NCI-H1105 treated with DMSO at 0.1 percent for 48 hours (cell line): Measurements from ENCODE around the gene ABI1.
A peak's percentile ranks its signal among the peaks of the same experiment; 100 is the strongest.

Experiments
- DNase-seq: peaks from one replicate; lab custom pipeline; 2025; lab: John Stamatoyannopoulos, UW

Gene ABI1

DNA sequence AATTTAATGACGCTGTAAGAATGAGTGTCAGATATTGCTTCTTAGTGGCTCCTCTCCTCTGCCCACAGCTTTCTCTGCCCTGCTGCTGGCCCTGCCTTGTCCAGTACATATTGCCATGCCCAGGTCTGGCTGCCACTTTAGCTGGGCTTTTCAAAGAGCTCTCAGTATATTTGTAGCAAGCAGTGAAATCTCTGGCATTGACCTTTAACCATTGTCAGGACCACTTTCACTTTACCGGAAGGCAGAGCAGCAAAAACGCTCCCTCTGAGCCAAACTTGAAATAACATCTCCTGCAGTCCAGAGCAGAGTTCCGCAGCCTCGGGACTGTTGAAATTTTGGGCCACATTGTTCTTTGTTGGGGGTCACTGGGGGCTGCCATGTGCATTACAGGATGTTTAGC, 149.4 kb downstream of the ABI1 start:
- DNase-seq = no peak

DNA sequence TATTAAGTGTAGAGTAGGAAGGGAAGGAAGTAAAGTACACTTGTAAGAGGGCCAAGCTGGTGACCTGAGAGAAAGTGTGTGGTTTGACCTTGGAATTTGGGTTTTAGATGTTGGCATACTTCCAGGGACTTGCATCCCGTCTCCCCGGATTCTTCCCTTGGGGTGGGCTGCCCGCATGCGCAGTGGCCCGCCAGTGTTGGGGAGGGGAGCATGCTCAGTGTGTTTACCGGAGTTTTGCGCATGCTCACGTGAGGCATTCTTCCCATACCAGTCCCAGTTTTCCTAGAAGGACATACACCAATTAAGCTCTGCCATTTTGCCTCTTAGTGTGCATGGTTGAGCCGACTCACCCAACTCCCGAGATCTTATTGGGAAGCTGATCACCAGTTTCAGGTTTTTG, 153.8 kb downstream of the ABI1 start:
- DNase-seq = no peak

DNA sequence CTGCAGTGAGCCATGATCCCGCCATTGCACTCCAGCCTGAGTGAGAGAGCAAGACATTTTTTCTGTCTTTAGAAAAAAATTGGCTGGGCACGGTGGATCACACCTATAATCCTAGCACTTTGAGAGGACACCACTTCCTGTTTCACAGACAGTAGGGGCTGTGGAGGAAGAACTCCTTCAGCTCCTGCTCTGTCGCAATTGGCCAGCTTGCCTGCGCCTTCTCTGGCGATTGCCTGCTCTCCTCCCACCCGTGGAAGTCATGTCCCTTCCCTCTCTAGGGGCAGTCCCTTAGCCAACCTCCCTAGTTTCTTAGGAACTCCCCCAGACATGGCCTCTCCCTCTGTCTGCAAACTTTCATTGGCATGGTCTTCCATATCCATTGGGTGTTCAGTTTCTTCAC, 154.6 kb downstream of the ABI1 start:
- DNase-seq = no peak

DNA sequence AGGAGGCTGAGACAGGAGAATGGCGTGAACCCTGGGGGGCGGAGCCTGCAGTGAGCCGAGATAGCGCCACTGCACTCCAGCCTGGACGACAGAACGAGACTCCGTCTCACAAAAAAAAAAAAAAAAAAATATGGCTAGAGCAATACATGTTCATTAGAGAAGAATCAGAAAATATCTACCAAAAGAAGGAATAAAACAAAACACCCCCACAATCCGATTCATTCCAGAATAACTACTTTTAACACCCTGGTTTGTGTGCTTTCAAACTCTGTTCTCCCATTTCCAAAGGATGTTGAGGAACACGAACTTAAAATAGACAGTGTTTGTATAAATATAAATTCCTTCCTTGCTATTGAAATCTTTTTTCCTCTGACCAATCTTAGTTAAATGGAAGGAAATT, 156.8 kb downstream of the ABI1 start:
- DNase-seq = no peak

DNA sequence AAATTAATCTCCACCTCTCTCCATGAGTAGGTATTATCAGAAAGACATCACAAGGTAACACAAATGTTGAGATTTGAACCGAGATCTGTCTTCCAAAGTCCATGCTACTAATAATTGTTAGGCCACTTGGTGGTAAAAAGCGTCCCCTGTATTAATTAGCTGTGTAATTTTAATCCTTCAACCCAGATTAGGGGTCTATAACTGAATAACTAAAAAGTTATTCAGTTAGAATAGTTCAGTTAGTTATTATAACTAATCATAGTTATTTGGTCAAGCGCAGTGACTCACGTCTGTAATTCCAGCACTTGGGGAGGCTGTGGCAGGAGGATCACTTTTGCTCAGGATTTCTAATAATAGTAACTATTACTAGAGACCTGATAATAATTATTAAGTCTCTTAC, 157.7 kb downstream of the ABI1 start:
- DNase-seq = no peak

DNA sequence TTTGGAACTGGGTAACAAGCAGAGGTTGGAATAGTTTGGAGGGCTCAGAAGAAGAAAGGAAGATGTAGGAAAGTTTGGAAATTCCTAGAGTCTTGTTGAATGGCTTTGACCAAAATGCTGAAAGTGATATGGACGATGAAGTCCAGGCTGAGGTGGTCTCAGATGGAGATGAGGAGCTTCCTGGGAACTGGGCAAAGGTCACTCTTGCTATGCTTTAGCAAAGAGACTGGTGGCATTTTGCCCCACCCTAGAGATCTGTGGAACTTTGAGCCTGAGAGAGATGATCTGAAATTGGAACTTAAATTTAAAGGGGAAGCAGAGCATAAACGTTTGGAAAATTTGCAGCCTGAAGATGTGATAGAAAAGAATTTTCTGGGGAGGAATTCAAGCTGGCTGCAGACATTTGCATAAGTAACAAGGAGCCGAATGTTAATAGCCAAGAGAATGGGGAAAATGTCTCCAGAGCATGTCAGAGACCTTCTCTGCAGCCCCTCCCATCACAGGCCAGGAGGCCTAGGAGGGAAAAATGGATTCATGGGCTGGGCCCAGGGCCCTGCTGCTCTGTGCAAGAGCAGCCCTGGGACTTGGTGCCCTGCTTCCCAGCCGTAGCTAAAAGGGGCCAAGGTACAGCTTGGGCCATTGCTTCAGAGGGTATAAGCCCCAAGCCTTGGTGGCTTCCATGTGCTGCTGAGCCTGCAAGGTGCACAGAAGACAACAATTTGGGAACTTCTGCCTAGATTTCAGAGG, 159.7 kb downstream of the ABI1 start:
- DNase-seq = no peak

DNA sequence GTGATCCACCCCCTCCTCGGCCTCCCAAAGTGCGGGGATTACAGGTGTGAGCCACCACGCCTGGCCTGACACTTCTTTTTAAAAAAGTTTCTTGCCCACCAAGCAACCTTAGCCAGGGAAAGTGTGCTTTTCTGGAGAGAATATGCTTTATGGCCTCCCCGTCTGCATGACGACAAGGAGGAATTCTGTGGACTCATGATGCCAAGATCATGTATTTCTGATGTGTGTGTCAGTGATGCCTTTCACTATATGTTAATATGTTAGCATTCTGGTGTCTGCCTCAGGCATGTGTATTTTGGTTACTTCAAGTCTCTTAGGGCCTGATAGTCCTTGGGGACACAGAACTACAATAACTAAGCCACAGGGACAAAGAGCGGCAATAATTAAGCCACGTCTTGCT, 161.1 kb downstream of the ABI1 start:
- DNase-seq = no peak

DNA sequence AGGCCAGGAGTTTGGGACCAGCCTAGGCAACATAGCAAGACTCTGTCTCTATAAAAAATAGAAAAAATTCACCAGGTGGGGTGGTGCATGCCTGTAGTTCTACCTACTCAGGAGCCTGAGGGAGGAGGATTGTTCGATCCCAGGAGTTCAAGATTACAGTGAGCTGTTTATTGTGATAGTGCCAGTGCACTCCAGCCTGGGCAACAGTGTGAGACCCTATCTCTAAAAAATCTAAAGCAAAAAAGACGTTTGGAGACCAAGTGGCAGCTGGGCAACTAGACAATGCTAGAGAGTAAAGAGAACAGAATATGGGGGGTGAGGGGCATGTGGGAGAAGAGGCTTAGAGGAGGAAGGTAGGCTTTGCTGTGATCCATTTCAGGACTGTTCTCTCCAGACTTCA, 161.8 kb downstream of the ABI1 start:
- DNase-seq = no peak

DNA sequence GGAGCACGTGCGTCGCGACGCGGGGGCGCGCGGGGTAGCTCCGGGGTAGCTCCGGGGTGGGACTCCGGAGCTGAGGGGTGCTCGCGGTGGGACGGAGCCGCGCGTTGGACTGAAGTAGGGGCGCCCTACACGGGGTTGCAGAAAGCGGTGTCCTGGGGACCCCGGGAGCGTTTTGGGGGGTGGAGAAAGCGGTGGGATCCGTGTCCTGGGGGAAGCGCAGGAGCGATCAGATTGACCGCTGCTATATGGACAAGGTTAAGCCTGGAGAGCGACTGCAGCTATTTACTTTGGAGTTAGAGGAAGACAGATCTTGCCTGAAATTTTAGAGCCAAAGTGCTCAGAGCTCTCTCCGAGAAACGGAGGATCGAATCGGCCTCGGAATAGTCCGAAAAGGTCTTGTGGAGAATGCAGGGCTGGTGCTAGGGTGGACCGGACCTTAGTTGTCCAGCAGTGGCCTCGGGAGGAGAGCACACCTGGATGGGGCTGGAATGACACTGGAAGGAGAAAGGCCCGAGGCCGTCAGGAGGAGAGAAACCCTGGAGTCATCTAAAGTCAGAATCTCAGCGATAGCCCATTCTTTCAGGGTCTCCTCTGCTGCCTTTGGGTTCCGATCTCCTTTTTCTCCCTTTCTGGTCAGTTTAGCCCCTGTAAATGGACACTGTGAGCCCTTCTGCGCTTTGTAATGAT, 162.7 kb downstream of the ABI1 start:
- DNase-seq = no peak

DNA sequence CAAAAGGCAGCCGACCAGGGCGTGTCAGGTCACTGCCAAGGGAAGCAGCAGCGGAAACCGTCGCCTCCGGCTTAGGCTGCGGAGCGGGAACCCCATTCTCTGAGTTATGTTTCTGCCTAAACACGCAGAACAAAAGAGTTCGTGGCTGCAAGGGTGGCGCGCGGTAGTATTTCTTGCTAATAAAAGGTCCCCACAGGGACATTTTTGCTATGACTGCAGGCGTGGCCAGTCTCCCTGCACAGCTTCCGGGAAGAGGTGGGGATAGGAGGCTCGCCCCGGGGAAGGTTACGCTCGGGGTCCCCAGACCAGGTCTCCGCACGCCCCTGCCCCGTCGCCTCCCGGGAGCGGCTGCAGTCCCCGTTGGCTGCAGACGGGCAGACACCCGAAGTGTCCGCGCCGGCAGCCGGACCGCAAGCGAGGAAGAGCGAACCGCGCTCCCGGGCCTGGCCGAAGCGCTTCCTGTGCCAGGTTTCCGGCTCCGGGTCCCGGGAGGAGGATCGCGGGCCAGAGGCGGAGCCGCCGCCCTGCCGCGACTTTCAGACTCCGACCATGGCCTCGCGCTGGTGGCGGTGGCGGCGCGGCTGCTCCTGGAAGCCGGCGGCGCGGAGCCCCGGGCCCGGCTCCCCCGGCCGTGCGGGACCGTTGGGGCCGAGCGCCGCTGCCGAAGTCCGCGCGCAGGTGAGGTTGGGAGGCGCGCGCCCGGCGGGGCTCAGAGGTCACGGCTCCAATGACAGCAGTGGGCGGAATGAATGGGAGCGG, 163.4 kb downstream of the ABI1 start, which contains the start of gene PDSS1:
Gene PDSS1, plus strand, starts transcription at position 539 of the 759 bp plus-strand sequence. Its CDS starts 11 bp downstream, at position 550.
- DNase-seq = peak; percentile 21

DNA sequence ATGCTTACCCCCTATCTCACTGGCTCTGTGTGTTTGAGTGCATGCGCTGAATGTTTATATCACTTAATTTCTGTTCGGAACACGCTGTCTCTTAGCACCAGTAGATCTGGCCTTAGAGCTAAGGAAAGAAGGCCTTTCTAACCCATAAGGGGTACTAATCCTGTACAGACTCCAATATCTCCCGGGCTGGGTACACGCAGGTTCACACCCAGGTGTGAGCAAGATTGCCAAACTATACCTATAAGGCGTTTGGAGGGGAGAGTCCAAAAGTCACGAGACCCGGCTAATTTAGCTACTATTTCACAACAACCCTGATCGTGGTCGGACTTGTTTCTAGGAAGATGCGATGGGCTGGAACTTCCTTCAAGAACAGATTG, 164.0 kb downstream of the ABI1 start:
- DNase-seq = no peak
